WERI-Rb-1 (cell line): ENCODE results near the gene TFDP1.

Experiments
- DNase-seq: peaks from one replicate; pipeline ENCODE4 v3.0.0-alpha.2; 2020
- H3K27ac ChIP-seq: fragments of 250-450 bp; sonication (Bioruptor Pico); 2 replicates; pipeline ENCODE4 v1.5.1; 2020; ENCODE audit warnings: mild to moderate bottlenecking, moderate library complexity
- H3K27me3 ChIP-seq: fragments of 250-450 bp; sonication (Bioruptor Pico); 2 replicates; pipeline ENCODE4 v1.5.1; 2021; ENCODE audit warnings: mild to moderate bottlenecking, low read depth, moderate library complexity; ENCODE audit not compliant: insufficient read depth, severe bottlenecking
- H3K36me3 ChIP-seq: fragments of 250-450 bp; sonication (Bioruptor Pico); 2 replicates; pipeline ENCODE4 v1.5.1; 2020; ENCODE audit warnings: mild to moderate bottlenecking, moderate library complexity
- H3K4me3 ChIP-seq: 2 replicates; pipeline ENCODE4 v1.5.1; 2011; ENCODE audit warnings: low read depth, mild to moderate bottlenecking, control low read depth, low read length
- H3K9me3 ChIP-seq: fragments of 250-450 bp; sonication (Bioruptor Pico); 2 replicates; pipeline ENCODE4 v1.5.1; 2021; ENCODE audit warnings: mild to moderate bottlenecking, moderate library complexity; ENCODE audit not compliant: severe bottlenecking
- CTCF ChIP-seq: IDR thresholded peaks from 2 replicates; pipeline ENCODE4 v1.5.1; 2011; ENCODE audit warnings: low read depth, mild to moderate bottlenecking, control low read depth, inconsistent platforms, low read length

TFDP1 gene

GRCh38 chr13:113586661-113587479 lies 2.3 kb downstream of the TFDP1 start:
- Histone ChIP-seq H3K9me3 (no peaks in the 10 kb centered on the region), H3K36me3 (peaks cover 58% of the 10 kb centered on the region), H3K27ac (no peak overlapping the region), H3K27me3 (no peaks in the 10 kb centered on the region), H3K4me3 (no peak overlapping the region)
- peak; percentile 11 for DNase-seq
- TF ChIP-seq CTCF, result no peak

- peak; percentile 7 for DNase-seq
- no peaks in the 10 kb centered on the region for H3K9me3 ChIP-seq
- H3K27ac ChIP-seq, result peak overlapping the region; percentile 8; the same call in 1 of the 2 replicates
- TF ChIP-seq CTCF, result no peak
- no peak overlapping the region for H3K4me3 ChIP-seq
- peaks cover 66% of the 10 kb centered on the region for H3K36me3 ChIP-seq
- H3K27me3 ChIP-seq, result no peaks in the 10 kb centered on the region
Measured at GRCh38 chr13:113588394-113589111, 4.0 kb downstream of the TFDP1 start.

GRCh38 chr13:113589251-113589960 lies 4.9 kb downstream of the TFDP1 start:
- no peaks in the 10 kb centered on the region for H3K27me3 ChIP-seq
- TF ChIP-seq CTCF, result no peak
- no peak overlapping the region for H3K27ac ChIP-seq
- H3K36me3 ChIP-seq, result peaks cover 66% of the 10 kb centered on the region
- no peak overlapping the region for H3K4me3 ChIP-seq
- H3K9me3 ChIP-seq, result no peaks in the 10 kb centered on the region
- DNase-seq, result peak; percentile 9

GRCh38 chr13:113589961-113590339 lies 5.4 kb downstream of the TFDP1 start:
- Histone ChIP-seq H3K27ac (no peak overlapping the region), H3K36me3 (peaks cover 71% of the 10 kb centered on the region), H3K9me3 (no peaks in the 10 kb centered on the region), H3K4me3 (no peak overlapping the region), H3K27me3 (no peaks in the 10 kb centered on the region)
- TF ChIP-seq CTCF, result no peak
- peak; percentile 7 for DNase-seq

GRCh38 chr13:113591750-113592149 lies 7.2 kb downstream of the TFDP1 start:
- Histone ChIP-seq H3K4me3 (no peak overlapping the region), H3K27me3 (no peaks in the 10 kb centered on the region), H3K36me3 (peaks cover 78% of the 10 kb centered on the region), H3K9me3 (no peaks in the 10 kb centered on the region), H3K27ac (no peak overlapping the region)
- DNase-seq, result peak; percentile 10
- TF ChIP-seq CTCF, result no peak
